PC-3 (cell line): Measurements from ENCODE around the gene CCR1.

Experiments used
- CTCF ChIP-seq: fragments of 300-600 bp; sonication (generic); conservative IDR thresholded peaks from 2 replicates; pipeline ENCODE4 v1.5.1; 2017; ENCODE audit warnings: antibody characterized with exemption, low read depth, mild to moderate bottlenecking, low read length
- EZH2 ChIP-seq: fragments of 300-600 bp; sonication (generic); IDR thresholded peaks from one replicate; pipeline ENCODE4 v1.6.1; 2017; ENCODE audit warnings: antibody characterized with exemption, mild to moderate bottlenecking, low read length; ENCODE audit not compliant: unreplicated experiment
- EZH2phosphoT487 ChIP-seq: fragments of 300-600 bp; sonication (generic); IDR thresholded peaks from 2 replicates; pipeline ENCODE4 v1.6.1; 2018; ENCODE audit warnings: mild to moderate bottlenecking, antibody characterized with exemption, low read length, borderline replicate concordance

DNA sequence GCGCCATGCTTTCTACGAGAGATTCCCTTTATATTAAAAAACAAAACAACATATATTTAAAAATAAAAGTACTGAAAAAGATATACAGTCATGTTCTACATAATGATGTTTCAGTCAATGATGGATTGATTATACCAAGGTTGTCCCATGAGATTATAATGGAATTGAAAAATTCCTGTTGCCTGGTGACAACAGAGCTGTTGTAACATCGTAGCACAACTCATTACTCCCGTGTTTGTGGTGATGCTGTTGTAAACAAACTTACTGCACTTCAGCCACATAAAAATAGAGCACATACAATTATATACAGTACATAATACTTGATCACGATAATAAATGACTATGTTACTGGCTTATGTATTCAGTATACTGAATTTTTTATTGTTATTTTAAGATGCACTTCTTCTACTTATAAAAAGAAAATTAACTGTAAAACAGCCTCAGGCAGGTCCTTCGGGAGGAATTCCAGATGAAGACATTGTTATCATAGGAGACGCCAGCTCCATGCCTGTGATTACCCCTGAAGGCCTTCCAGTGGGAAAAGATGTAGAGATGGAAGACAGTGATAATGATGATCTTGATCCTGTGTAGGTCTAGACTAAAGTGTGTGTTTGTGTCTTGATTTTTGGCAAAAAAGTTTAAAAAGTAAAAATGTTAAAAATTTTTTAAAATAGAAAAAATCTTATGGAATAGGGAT, 11.7 kb downstream of the CCR1 start:
- TF ChIP-seq CTCF (no peak), EZH2phosphoT487 (no peak), EZH2 (no peak)
